ENCODE data around the gene ASCL4.

- TF ChIP-seq RNF2 (IDR thresholded peaks at IDR 0.05; ENCODE audit: borderline replicate concordance, low read depth, low read length, missing control alignments, poor library complexity, severe bottlenecking) (no peak), CEBPB (IDR thresholded peaks at IDR 0.05; ENCODE audit: low read depth, low read length) (no peak), POLR2A (IDR thresholded peaks at IDR 0.05; ENCODE audit: control extremely low read depth in 1 of 2, low read depth in 2 of 2, low read length in 2 of 2) (no peak), CHD7 (IDR thresholded peaks at IDR 0.05; ENCODE audit: insufficient replicate concordance, low read length) (no peak), RBBP5 (IDR thresholded peaks at IDR 0.05; ENCODE audit: borderline replicate concordance, low read depth, low read length) (no peak), ASH2L (IDR thresholded peaks at IDR 0.05; ENCODE audit: low read length) (no peak), EZH2 (IDR thresholded peaks at IDR 0.05; ENCODE audit: low read depth, low read length, severe bottlenecking) (no peak), YY1 (IDR thresholded peaks at IDR 0.05; ENCODE audit: low read depth, low read length) (no peak)
- TF ChIP-seq, protein P1, sequence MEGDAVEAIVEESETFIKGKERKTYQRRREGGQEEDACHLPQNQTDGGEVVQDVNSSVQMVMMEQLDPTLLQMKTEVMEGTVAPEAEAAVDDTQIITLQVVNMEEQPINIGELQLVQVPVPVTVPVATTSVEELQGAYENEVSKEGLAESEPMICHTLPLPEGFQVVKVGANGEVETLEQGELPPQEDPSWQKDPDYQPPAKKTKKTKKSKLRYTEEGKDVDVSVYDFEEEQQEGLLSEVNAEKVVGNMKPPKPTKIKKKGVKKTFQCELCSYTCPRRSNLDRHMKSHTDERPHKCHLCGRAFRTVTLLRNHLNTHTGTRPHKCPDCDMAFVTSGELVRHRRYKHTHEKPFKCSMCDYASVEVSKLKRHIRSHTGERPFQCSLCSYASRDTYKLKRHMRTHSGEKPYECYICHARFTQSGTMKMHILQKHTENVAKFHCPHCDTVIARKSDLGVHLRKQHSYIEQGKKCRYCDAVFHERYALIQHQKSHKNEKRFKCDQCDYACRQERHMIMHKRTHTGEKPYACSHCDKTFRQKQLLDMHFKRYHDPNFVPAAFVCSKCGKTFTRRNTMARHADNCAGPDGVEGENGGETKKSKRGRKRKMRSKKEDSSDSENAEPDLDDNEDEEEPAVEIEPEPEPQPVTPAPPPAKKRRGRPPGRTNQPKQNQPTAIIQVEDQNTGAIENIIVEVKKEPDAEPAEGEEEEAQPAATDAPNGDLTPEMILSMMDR (IDR thresholded peaks at IDR 0.05; ENCODE audit: control extremely low read depth in 1 of 3, insufficient read depth in 1 of 3, low read depth in 1 of 3, low read length in 3 of 3) = no peak
Observed at GRCh38 chr12:107801150-107801549, 26.6 kb downstream of the ASCL4 start.

All from H1 (cell line).